NCI-H2171 treated with DMSO at 0.1 percent for 48 hours (cell line): ENCODE results near the gene MBD3L2B.

Experiments
- DNase-seq: peaks from one replicate; lab custom pipeline; 2025; lab: John Stamatoyannopoulos, UW

Gene MBD3L2B

GRCh38 chr19:7010722-7011593 lies 10.3 kb downstream of the MBD3L2B start:
- peak; percentile 28 for DNase-seq

GRCh38 chr19:7007859-7008258 lies 13.4 kb downstream of the MBD3L2B start:
- no peak for DNase-seq

- DNase-seq = peak; percentile 22
These were observed 15.0 kb downstream of the MBD3L2B start for GRCh38 chr19:7006135-7006704.

GRCh38 chr19:7004313-7004931 lies 16.8 kb downstream of the MBD3L2B start:
- peak; percentile 37 for DNase-seq

GRCh38 chr19:7000816-7001215 lies 20.4 kb downstream of the MBD3L2B start:
- DNase-seq = no peak

GRCh38 chr19:7000333-7000732 lies 20.9 kb downstream of the MBD3L2B start:
- DNase-seq = no peak

GRCh38 chr19:6999933-7000332 lies 21.3 kb downstream of the MBD3L2B start:
- DNase-seq = no peak

GRCh38 chr19:6997679-6998445 lies 23.4 kb downstream of the MBD3L2B start:
- DNase-seq = no peak

GRCh38 chr19:6996810-6997209 lies 24.4 kb downstream of the MBD3L2B start:
- DNase-seq = no peak

- DNase-seq = no peak
These were observed 26.2 kb downstream of the MBD3L2B start for GRCh38 chr19:6995054-6995453.

GRCh38 chr19:6988257-6988656 lies 33.0 kb downstream of the MBD3L2B start:
- DNase-seq = no peak

GRCh38 chr19:6987850-6988249 lies 33.4 kb downstream of the MBD3L2B start:
- no peak for DNase-seq

- DNase-seq = no peak
These were observed 37.8 kb downstream of the MBD3L2B start for GRCh38 chr19:6983448-6983847.

GRCh38 chr19:6979399-6979798 lies 41.8 kb downstream of the MBD3L2B start:
- DNase-seq = no peak

GRCh38 chr19:6976197-6976596 lies 45.0 kb downstream of the MBD3L2B start:
- no peak for DNase-seq

- DNase-seq = no peak
These were observed 49.9 kb downstream of the MBD3L2B start for GRCh38 chr19:6971366-6971765.

- DNase-seq = peak; percentile 77
These were observed 50.8 kb downstream of the MBD3L2B start for GRCh38 chr19:6970443-6970842.

- DNase-seq = no peak
These were observed 51.2 kb downstream of the MBD3L2B start for GRCh38 chr19:6970021-6970420.

GRCh38 chr19:6969490-6969889 lies 51.7 kb downstream of the MBD3L2B start:
- no peak for DNase-seq
